ENCODE results near the gene UMPS. TPM values are rescaled to one million over a fixed set of nuclear protein-coding genes. Genes with fewer than 3 reads are reported as not detected.

The UMPS gene
- total RNA-seq, 1 donor from 2014 or later: 38.3 TPM

GRCh38 chr3:124699051-124699450 is 31.2 kb upstream of the UMPS start:
- H3K27ac Mint-ChIP-seq (ENCODE audit: unreplicated experiment): no peak overlapping the region
- H3K4me3 ChIP-seq (ENCODE audit: insufficient read depth, low read depth, low read length): no peak overlapping the region
- H3K4me2 ChIP-seq (ENCODE audit: low read length): no peak overlapping the region
- no peaks in the 10 kb centered on the region for H3K36me3 Mint-ChIP-seq (ENCODE audit: low read depth, unreplicated experiment)
- H3K9me3 Mint-ChIP-seq (ENCODE audit: unreplicated experiment): no peaks in the 10 kb centered on the region
- peaks cover 10% of the 10 kb centered on the region for H3K4me1 ChIP-seq (ENCODE audit: insufficient read depth, low read length)
- H3K27ac ChIP-seq (ENCODE audit: low read depth, low read length): no peak overlapping the region
- H3K4me3 Mint-ChIP-seq (ENCODE audit: unreplicated experiment): no peak overlapping the region
- no peak overlapping the region for H2AFZ ChIP-seq (ENCODE audit: low read depth, low read length)
- no peaks in the 10 kb centered on the region for H3K27me3 ChIP-seq (ENCODE audit: insufficient read depth, low read length)
- peaks cover 30% of the 10 kb centered on the region for H3K4me1 Mint-ChIP-seq (ENCODE audit: low read depth, unreplicated experiment)
- no peak for DNase-seq (ENCODE audit: low read depth)
- H3K9ac ChIP-seq (ENCODE audit: low read length): no peak overlapping the region
- FAIRE-seq: no peak
- H3K9me3 ChIP-seq (ENCODE audit: insufficient read depth, low read depth, low read length): no peaks in the 10 kb centered on the region
- H3K27me3 Mint-ChIP-seq (ENCODE audit: low read depth, unreplicated experiment): peaks cover 2% of the 10 kb centered on the region
- peaks cover 8% of the 10 kb centered on the region for H3K79me2 ChIP-seq (ENCODE audit: insufficient read depth, low read length)
- H3K36me3 ChIP-seq (ENCODE audit: insufficient read depth, low read length): no peaks in the 10 kb centered on the region
- no peak for TF ChIP-seq CTCF (IDR thresholded peaks at IDR 0.05; ENCODE audit: insufficient read depth, low read depth, low read length)
- no peak for TF ChIP-seq EZH2 (IDR thresholded peaks at IDR 0.05; ENCODE audit: insufficient read depth, low read length)
- H4K20me1 ChIP-seq (ENCODE audit: insufficient read depth, low read length): no peaks in the 10 kb centered on the region

- peaks cover 26% of the 10 kb centered on the region for H3K4me1 Mint-ChIP-seq (ENCODE audit: low read depth, unreplicated experiment)
- H3K4me3 Mint-ChIP-seq (ENCODE audit: unreplicated experiment): no peak overlapping the region
Observed at GRCh38 chr3:124699686-124700396, 30.4 kb upstream of the UMPS start.

More at GRCh38 chr3:124699686-124700396, 30.4 kb upstream of the UMPS start:
- Histone ChIP-seq H3K4me1 (ENCODE audit: insufficient read depth, low read length) (peaks cover 10% of the 10 kb centered on the region), H2AFZ (ENCODE audit: low read depth, low read length) (no peak overlapping the region), H3K9ac (ENCODE audit: low read length) (no peak overlapping the region), H3K27me3 (ENCODE audit: insufficient read depth, low read length) (no peaks in the 10 kb centered on the region), H3K4me3 (ENCODE audit: insufficient read depth, low read depth, low read length) (no peak overlapping the region), H3K79me2 (ENCODE audit: insufficient read depth, low read length) (peaks cover 8% of the 10 kb centered on the region), H4K20me1 (ENCODE audit: insufficient read depth, low read length) (no peaks in the 10 kb centered on the region), H3K4me2 (ENCODE audit: low read length) (no peak overlapping the region), H3K36me3 (ENCODE audit: insufficient read depth, low read length) (no peaks in the 10 kb centered on the region), H3K27ac (ENCODE audit: low read depth, low read length) (no peak overlapping the region), H3K9me3 (ENCODE audit: insufficient read depth, low read depth, low read length) (no peaks in the 10 kb centered on the region)
- FAIRE-seq: no peak
- Mint-ChIP-seq H3K27me3 (ENCODE audit: low read depth, unreplicated experiment) (peaks cover 2% of the 10 kb centered on the region), H3K27ac (ENCODE audit: unreplicated experiment) (peak overlapping the region; percentile 21), H3K9me3 (ENCODE audit: unreplicated experiment) (no peaks in the 10 kb centered on the region), H3K36me3 (ENCODE audit: low read depth, unreplicated experiment) (no peaks in the 10 kb centered on the region)
- DNase-seq (ENCODE audit: low read depth): no peak
- TF ChIP-seq EZH2 (IDR thresholded peaks at IDR 0.05; ENCODE audit: insufficient read depth, low read length) (no peak), CTCF (IDR thresholded peaks at IDR 0.05; ENCODE audit: insufficient read depth, low read depth, low read length) (no peak)
